22Rv1 (cell line): ENCODE data around the gene KLHL29.

ENCODE experiments used
- H3K27ac ChIP-seq: fragments of 450-650 bp; 2 replicates; pipeline ENCODE4 v1.5.1; 2017
- CTCF ChIP-seq: fragments of 450-650 bp; IDR thresholded peaks from 2 replicates; pipeline ENCODE4 v1.5.1; 2017; ENCODE audit warnings: mild to moderate bottlenecking
- ZFX ChIP-seq: fragments of 450-650 bp; IDR thresholded peaks from 2 replicates; pipeline ENCODE4 v1.6.1; 2017; ENCODE audit warnings: antibody characterized with exemption, borderline replicate concordance

KLHL29 gene

GRCh38 chr2:23624378-23624777 is 239.4 kb downstream of the KLHL29 start:
- TF ChIP-seq ZFX (no peak), CTCF (peak; percentile 76)
- H3K27ac ChIP-seq, result no peak overlapping the region

- no peak overlapping the region for H3K27ac ChIP-seq
- TF ChIP-seq CTCF (no peak), ZFX (no peak)
These were observed 239.9 kb downstream of the KLHL29 start for GRCh38 chr2:23624915-23625314.

GRCh38 chr2:23625726-23626125 is 240.7 kb downstream of the KLHL29 start:
- TF ChIP-seq ZFX (no peak), CTCF (no peak)
- H3K27ac ChIP-seq, result no peak overlapping the region

GRCh38 chr2:23626701-23627230 is 241.8 kb downstream of the KLHL29 start:
- H3K27ac ChIP-seq, result no peak overlapping the region
- TF ChIP-seq CTCF, result no peak
- no peak for TF ChIP-seq ZFX

- TF ChIP-seq ZFX (no peak), CTCF (no peak)
- no peak overlapping the region for H3K27ac ChIP-seq
These were observed 242.4 kb downstream of the KLHL29 start for GRCh38 chr2:23627236-23628009.

- no peak overlapping the region for H3K27ac ChIP-seq
- no peak for TF ChIP-seq ZFX
These were observed 244.2 kb downstream of the KLHL29 start for GRCh38 chr2:23628926-23629771.

GRCh38 chr2:23629772-23630480 is 244.9 kb downstream of the KLHL29 start:
- no peak overlapping the region for H3K27ac ChIP-seq
- TF ChIP-seq ZFX, result no peak
- no peak for TF ChIP-seq CTCF
